ENCODE measurements around the gene MYRIP.

GRCh38 chr3:40170395-40170794 lies 361.0 kb downstream of the MYRIP start:
- TF ChIP-seq CTCF (IDR thresholded peaks at IDR 0.05; ENCODE audit: insufficient read depth, low read length, poor library complexity, severe bottlenecking), result no peak
- TF ChIP-seq EZH2phosphoT487 (conservative IDR thresholded peaks at IDR 0.05; ENCODE audit: low read length), result no peak

Measured in SU-DHL-6 (cell line).